GM19238 (cell line): ENCODE results near the gene FRMD6.
"Not testable (repeated sequence)": the region's sequence is repeated elsewhere in the genome, so short reads cannot be mapped to it uniquely, and the experiment has no call there.

Experiments
- DNase-seq: peaks from one replicate; pipeline ENCODE4 v3.0.0; 2011; ENCODE audit warnings: low spot score; ENCODE audit not compliant: insufficient read length

The FRMD6 gene

DNA sequence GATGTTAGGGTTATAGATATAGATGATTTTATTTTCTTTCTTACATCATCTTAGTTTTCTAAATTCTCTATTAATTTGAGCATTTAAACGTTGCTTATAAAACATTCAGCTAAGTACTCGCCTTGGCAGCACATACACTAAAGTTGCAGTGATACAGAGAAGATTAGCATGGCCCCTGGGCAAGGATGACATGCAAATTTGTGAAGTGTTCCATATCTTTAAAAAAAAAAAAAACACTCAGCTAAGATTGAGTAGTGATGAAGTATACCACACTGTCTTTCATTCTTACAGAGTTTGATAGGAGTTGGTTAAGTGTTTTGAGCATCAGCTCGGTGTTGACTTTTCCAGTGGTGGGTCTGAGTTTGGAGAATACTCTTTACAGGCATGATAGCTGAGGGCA is 72.3 kb downstream of the FRMD6 start:
- DNase-seq: no peak

DNA sequence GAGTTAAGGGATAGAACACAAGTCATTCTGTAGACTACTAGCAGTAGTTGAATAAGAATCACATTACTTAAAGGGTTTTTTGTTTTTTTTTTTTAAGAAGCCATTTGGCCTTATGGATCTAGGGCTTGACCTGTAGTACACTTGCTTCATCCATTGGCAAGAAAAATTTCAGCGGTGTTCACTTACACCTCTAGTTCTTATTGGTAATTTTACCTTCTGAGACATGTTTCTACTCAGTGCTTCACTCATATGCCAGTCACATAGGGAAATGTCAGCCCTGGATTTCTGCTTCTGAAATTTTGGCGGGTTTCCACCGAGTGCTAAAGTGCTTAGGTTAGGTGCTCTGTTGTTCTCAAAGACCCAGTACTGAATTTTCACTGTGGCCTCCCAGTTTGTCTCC is 72.9 kb downstream of the FRMD6 start:
- DNase-seq: no peak

DNA sequence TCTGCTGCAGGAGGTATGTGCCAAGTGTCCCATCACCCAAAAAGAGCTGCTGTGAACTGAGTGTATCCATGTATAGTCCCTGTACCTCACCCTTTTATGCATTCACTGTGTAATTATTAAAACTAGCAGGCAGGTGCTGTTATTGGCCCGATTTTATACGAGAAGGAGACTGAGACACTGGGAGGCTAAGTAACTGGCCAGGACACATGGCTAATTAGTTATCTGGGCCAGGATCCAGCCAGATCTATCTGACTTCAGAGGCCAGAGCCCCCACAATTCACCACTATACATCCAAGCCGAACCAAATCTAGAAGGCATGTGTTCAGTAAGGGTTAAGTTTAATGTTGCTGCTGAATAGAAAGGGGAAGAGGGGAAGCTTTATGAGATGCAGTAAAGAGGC is 73.4 kb downstream of the FRMD6 start:
- no peak for DNase-seq

DNA sequence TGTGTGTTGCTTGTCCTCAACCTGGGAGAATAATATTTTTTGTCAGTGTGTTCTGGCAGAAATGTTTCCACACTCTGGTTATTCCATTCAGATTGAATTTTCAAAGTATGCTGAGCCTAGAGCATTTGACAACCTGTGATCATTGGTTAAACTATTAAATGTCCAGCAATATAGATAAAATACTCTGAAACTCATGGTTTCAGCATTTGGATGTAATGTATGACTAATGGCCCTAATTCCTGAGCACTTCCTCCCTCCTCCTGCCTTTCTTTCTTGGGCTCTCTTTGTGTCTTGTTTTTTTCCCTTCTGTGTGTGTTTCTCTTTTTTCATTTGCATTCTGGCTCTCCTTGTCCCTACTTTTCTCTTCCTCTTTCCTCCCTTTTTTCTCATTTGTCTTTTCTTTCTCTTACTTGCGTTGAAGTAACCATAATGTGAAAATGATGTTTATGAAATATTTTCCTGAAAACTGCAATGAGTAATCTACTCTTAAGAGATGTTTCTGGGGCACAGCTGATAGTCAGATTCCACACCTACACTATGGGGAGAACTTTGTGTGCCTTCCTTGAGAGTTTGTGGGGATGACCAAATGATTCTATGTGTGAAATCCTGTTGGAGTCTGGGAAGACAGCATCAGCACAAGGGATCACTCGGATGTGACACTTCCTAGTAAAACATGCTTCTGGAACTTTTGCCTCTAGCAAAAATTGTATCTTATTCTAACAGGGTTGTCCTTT is 74.6 kb downstream of the FRMD6 start:
- no peak for DNase-seq

DNA sequence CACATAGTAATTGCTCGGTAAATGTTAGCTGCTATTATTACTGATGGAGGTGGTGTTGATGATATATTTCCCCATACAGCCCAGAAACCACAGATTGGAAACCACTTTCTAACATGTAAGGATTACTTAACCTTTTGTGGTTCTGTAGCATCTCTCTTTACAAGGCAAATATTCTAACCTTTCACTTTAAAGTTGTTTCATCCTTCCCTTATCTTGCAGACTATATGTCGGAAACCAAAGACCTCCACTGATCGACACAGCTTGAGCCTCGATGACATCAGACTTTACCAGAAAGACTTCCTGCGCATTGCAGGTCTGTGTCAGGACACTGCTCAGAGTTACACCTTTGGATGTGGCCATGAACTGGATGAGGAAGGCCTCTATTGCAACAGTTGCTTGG is 75.8 kb downstream of the FRMD6 start:
- DNase-seq: no peak

DNA sequence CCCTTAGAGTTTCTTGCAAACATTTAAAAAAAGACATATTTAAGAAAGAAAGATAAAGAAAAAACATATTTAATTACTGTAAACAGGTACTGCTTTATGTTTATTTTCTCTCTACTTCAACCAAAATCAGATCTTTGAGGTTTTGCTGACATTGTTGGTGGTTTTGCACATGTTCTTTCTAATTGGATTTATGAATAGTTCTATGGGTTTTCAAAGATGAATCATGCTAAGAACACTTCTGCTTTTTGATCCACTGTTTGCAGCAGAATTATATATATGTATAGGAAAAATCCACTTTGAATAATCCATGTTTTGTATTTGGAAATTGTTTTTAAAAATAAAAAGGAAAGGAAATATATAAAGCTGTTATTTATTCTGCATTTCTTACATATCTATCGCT is 78.4 kb downstream of the FRMD6 start:
- DNase-seq: no peak

DNA sequence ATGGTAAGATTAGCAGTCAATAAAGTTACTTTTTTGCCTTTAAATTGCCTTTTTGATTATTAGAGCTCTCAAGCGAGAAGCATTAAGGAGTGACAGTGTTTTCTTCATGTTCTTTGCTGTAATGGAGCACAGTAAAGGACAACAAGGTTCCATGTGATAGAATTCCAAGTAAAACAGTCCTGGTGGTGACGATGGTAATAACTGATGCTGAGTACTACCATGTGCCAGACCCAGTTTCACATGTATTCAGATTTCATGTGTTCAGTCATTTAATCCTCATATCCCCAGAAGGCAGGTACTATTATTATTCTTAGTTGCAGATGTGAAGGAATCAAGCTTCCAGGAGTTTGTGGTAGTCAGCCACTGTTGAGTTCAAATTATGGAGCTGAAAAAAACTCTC is 79.0 kb downstream of the FRMD6 start:
- DNase-seq: no peak

DNA sequence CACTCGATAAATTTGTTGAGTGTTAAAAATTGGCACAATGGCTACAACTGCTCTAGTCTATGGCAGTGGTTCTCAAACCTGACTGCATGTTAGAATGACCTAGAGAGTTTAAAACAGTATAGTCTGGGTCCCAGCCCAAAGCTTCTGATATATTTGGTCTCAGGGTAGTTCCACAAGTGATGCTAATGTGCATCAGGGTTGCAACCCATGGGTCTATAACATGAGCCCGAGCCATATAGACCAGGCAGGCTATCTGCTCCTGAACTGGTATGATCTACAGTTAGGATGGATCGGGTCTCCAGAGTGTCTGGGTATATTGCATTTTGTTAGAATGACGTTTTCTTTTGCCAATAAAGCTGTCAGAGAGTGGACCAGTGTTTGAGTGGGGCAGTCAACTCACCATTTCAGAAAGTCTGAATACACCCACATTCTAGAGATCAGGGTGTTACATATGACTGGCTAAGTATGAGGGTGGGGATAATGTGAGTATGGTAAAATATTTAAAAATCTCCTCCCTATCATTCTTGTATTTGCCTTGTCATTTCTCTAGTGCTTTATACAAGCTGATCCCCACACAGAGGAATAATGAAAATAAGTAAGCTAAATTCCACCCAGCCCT is 80.9 kb downstream of the FRMD6 start:
- no peak for DNase-seq

DNA sequence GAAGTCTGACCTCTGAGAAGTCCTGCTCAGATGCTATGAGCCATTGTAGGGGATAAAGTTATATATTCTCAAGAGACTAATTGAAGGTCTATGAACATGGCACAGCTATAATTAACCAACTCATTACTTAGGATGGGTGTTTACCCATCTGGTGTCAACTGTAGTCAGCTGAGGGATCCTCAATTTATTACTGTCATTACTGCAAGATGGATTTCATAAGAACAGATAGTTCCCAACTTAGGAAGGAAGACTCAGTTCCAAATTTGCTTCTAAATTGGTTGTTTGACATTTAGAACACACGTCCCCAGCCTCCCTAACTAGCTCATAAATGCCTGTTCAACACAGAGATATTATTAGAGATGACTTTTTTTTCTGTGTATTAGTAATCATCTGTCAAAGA is 81.4 kb downstream of the FRMD6 start:
- no peak for DNase-seq

DNA sequence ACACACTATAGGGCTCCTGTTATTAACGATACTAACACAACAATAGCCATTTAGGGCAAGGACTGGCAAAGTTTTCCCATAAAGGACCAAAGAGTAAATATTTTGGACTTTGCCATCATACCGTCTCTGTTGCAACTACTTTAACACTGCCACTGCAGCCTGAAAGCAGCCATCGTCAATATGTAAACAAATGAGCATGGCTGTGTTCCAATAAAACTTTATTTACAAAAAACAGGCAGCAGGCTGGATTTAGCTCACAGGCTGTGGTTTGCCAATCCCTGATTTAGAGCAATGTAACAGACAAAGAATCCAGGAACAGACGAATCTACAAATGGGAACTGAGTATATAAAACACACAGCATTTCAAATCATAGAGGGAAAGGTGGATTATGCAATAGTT is 84.1 kb downstream of the FRMD6 start:
- no peak for DNase-seq

DNA sequence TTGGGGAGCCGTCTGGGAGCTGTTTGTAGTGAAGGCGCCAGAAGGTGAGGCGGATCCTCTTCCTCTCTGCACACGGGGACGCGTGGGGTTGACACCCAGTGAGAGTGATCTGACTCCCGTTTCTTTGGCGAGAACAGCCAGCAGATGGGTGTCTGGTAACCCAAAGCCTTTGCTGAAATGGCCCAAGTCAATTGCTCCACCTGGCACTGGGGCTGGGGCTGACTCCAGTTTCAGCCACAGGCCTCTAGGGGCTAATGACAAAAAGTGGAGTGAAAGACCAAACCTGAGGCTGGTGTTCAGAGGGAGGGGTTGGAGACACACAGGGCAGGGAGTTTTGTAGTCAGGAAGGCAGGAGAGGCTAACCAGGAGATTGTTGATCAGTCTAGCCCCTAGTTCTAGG is 87.0 kb downstream of the FRMD6 start:
- peak; percentile 16 for DNase-seq

DNA sequence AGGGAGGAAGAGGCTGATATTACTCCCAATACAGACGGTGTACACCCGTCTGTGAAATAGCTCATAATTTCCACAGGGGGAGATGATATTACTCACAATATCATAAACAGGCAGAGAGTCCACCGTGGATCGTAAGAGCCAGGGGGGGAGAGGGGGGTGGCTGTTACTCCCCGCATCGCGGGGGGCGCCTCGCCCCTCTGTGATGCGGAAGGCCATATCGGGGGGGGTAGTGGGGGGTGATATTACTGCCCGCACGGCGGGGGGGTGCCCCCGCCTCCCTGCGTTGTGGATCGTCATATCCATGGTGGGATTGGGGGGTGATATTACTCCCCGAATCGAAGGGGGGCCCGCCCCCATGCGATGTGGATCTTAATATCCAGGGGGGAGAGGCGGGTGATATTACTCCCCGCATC is 91.9 kb downstream of the FRMD6 start:
- DNase-seq: no peak

DNA sequence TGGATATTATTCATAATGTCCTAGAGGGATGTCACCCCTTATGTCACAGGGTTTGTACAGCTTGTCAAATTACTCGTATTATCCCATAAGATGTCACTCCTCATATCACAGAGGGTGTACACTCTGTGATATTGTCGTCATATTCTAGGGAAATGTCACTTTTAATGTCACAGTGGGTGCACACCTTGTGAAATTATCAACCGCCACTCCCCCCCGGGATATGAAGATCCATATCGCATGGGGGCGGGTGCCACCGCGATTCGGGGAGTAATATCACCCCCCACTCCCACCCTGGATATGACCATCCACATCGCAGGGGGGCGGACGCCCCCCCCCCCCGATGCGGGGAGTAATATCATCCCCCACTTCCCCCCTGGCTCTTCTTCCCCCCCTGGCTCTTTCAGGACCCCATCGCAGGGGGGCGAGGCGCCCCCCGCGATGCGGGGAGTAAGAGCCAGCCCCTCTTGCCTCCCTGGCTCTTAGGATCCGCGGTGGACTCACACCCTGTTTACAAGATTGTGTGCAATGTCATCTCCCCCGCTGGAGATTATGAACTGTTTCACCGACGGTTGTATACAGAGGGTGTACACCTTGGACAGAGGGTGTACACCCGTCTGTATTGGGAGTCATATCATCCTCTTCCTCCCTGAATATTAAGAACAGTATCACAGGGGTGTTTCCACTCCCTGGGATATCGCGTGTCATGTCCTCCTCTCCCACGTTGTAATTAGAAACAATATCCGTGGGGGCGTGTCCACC is 92.8 kb downstream of the FRMD6 start:
- no peak for DNase-seq

DNA sequence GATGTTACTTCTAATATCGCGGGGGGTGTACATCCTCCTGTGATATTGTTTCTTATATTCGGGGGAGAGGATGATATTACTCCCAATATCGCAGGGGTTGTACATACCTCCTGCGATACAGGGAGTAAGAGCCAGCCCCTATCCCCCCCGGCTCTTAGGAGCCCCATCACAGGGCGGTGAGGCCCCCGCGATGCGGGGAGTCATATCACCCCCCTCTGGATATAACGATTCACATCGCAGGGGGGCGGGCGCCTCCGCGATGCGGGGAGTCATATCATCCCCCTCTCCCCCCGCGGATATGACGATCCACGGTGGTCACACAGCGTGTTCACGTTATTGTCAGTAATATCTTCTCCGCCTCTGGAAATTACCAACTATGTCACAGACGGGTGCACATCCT is 95.1 kb downstream of the FRMD6 start:
- DNase-seq: not testable (repeated sequence)

DNA sequence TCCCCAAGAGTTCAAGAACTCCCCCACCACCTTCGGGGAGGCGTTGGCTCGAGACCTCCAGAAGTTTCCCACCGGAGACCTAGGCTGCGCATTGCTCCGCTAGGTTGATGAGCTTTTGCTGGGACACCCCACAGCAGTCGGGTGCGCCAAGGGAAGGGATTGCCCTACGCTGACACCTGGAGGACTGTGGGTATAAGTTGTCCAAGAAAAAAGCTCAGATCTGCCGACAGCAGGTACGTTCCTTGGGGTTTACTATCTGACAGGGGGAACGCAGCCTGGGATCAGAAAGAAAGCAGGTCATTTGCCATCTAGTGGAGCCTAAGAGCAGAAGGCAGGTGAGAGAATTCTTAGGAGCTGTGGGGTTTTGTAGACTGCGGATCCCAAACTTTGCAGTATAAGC is 98.8 kb downstream of the FRMD6 start:
- DNase-seq: no peak

DNA sequence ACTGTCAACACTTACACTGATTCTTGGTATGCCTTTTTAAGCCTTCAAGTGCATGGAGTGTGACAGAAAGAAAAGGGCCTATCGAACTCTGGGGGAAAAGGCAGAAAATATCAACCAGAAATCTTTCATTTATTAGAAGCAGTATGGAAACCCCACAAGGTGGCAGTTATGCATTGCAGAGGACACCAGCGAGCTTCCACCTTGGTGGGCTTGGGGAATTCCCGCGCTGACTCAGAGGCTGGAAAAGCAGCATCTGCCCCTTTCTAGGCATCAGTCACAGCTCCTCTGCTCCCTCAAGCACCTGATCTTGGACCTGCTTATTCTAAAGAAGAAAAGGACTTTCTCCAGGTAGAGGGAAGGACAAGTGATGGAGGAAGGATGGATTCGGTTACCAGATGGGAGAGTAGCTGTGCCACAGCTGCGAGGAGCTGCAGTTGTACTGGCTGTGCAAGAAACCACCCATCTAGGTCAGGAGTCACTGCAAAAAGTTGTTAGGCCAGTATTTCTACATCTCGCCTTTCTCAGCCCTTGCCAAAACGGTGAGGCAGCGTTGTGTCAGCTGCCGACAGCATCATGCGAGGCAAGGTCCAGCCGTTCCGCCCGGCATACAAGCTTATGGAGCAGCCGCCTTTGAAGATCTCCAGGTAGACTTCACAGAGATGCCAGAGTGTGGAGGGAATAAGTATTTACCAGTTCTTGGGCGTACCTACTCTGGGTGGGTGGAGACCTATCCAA is 100.1 kb downstream of the FRMD6 start:
- DNase-seq: not testable (repeated sequence)

DNA sequence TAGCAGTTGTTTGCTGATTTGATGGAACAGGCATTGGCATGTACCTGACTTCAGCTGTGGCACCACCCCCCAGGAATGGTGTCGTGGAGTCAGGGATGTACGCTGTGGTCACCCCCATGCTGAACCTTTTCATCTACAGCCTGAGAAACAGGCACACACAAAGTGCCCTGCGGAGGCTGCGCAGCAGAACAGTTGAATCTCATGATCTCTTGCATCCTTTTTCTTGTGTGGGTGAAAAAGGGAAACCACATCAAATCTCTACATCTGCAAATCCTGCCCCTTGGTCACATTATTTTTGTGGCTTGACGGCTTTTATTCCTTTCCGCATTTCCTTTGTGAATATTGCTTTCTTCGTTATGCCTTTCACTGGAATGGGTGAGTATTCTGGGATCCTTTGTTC is 106.0 kb downstream of the FRMD6 start:
- DNase-seq: not testable (repeated sequence)

DNA sequence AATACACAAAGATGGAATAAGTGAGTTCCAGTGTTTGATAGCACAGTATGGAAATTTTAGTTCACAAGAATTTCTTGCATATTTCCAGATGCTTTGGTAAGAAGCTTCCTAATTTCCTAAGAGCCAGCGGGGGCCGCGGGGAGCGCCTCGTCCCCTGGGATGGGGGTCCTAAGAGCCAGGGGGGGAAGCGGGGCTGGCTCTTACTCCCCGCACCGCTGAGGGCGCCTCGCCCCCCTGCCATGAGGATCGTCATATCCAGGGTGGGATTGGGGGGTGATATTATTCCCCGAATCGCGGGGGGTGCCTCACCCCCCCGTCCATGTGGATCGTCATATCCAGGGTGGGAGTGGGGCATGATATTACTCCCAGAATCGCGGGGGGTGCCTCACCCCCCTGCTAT is 108.2 kb downstream of the FRMD6 start:
- no peak for DNase-seq

DNA sequence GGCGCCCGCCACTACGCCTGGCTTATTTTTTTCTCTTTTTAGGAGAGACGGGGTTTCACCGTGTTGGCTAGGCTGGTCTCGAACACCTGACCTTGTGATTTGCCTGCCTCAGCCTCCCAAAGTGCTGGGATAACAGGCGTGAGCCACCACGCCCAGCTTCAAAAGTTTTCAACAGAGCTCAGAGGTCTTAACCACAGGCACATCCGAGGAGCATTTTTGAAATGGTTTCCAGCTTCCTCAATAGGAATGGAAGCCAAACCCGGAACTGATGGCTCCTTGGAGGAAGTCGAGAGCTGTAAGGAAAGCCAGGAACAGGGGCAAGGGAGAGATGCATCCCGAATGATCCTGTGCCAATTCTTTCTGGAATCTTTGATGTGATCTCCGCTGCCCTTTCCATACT is 114.0 kb downstream of the FRMD6 start:
- not testable (repeated sequence) for DNase-seq

DNA sequence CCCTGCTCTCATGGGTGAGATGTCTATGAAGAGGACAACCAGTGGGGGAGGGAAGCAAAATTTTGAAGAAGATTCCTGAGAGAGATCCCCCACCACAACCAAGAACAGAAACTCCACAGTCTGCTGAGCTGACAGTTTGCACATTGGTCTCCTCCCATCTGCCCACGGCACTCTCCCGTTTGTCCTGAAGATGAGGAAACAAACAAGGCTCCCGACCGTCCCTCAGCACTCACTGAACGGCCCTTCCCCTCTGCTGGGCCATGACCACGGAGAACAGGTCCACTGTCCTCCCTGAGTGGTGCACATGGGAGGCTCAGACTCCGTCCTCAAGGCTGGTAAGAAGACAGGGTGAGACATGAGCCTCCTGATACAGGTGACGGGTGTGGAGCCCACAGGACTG is 114.9 kb downstream of the FRMD6 start:
- not testable (repeated sequence) for DNase-seq

DNA sequence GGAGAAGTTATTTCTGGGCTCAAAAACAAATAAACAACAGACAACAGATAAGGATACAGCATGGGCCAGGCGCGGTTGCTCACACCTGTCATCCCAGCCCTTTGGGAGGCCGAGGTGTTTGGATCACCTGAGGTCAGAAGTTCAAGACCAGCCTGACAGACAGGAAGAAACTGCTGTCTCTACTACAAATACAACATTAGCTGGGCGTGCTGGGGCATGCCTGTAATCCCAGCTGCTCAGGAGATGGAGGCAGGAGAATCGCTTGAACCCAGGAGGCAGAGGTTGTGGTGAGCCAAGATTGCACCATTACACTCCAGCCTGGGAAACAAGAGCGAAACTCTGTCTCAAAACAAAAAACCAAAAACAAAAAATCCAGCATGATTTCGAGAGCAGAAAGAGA is 117.6 kb downstream of the FRMD6 start:
- not testable (repeated sequence) for DNase-seq

DNA sequence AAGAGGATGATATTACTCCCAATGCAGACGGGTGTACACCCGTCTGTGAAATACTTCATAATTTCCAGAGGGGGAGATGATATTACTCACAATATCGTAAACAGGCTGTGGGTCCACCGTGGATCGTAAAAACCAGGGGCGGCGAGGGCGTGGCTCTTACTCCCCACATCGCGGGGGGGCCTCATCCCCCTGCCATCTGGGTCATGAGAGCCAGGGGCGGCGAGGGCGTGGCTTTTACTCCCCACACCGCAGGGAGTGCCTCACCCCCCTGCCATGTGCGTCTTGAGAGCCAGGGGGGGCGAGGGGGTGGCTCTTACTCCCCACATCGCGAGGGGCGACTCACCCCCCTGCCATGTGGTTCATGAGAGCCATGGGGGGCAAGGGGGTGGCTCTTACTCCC is 122.5 kb downstream of the FRMD6 start:
- DNase-seq: no peak
